Pericardium fibroblast (primary cell): ENCODE results near the gene FAH. TPM values are rescaled to one million over a fixed set of nuclear protein-coding genes. Genes with fewer than 3 reads are reported as not detected.

Experiments used
- total RNA-seq: library from RNA; depleted of rRNA; stranded (reverse); fragments of >200 nt; gene quantifications from 2 replicates; pipeline ENCODE4 v1.2.3, GENCODE V29; 2015

The FAH gene
- total RNA-seq: 47.6 and 52.3 TPM in 2 replicates

DNA sequence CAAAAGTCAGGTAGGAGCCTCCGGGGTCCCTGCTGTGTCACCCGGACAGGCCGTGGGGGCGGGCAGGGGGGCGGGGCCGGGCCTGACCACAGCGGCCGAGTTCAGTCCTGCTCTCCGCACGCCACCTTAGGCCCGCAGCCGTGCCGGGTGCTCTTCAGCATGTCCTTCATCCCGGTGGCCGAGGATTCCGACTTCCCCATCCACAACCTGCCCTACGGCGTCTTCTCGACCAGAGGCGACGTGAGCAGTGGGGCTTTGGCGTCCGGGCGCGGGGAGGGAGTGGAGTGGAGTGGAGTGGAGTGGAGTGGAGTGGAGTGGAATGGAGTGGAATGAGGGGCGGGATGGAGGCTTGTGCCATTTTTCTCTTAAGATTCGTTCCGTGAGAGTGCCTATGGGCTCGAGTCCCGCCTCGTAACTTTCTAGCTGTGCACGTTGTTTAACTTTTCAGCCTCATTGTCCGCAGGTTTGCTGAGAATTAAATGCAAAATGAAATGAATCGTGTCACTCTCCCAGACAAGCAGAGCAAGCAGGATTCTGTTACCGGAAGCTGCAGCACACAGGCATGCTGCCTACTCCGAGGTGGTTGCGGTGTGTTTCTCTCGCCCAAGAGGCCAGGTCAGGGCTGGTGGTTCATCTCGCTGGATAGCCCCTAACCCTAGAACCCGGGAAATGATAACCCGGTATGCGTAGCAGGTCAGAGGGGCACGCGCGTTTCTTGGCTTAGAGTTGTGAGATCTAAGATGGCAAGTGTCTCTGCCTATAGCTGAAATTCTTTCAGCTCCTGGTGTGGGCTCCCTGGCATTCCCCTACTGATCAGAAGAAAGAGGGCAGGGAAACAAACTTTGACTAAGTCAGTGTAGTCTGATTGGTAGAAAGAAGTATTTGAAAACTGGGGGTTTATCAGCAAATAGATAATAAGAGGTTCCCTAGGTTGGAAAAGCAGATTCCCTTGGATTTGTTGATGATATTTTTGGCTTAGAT lies at the start of gene FAH:
TSS of gene FAH (plus strand) at position 104 of the 981 bp plus-strand sequence. CDS start at position 160, 56 bp downstream.

Other genes with a start within 250 kb of the FAH start
- gene BCL2A1, start 181.8 kb upstream of the FAH start, total RNA-seq: 0.12 TPM in 1 of 2 replicates, not detected in the other
- 64.5 and 68.8 TPM in 2 replicates for gene ZFAND6, start 93.3 kb upstream of the FAH start, total RNA-seq
- gene CTXND1, start 99.2 kb downstream of the FAH start, total RNA-seq: not detected in 2 replicates